Measurements from ENCODE around the gene TSPAN7. TPM values are rescaled to one million over a fixed set of nuclear protein-coding genes. Genes with fewer than 3 reads are reported as not detected.

Gene TSPAN7
- total RNA-seq, 1 donor from 2014 or later: 38.5 TPM

GRCh38 chrX:38612281-38612680, 50.9 kb downstream of the TSPAN7 start:
- intact Hi-C loops (cut with DNase I): no loop called here
- Histone ChIP-seq H3K9me3 (no peaks in the 10 kb centered on the region), H3K4me3 (no peak overlapping the region), H3K36me3 (no peaks in the 10 kb centered on the region), H3K27ac (no peak overlapping the region), H3K27me3 (no peaks in the 10 kb centered on the region), H3K4me1 (no peaks in the 10 kb centered on the region)
- no peak for DNase-seq (ENCODE audit: extremely low spot score in 2 of 2)
- TF ChIP-seq CTCF (IDR thresholded peaks at IDR 0.05) (no peak), POLR2A (IDR thresholded peaks at IDR 0.05) (no peak), POLR2AphosphoS5 (IDR thresholded peaks at IDR 0.05; ENCODE audit: insufficient read depth in 1 of 2, low read depth in 1 of 2) (no peak)

GRCh38 chrX:38614485-38614884, 53.1 kb downstream of the TSPAN7 start:
- Histone ChIP-seq H3K27me3 (no peaks in the 10 kb centered on the region), H3K4me3 (no peak overlapping the region), H3K27ac (no peak overlapping the region), H3K36me3 (no peaks in the 10 kb centered on the region), H3K4me1 (no peaks in the 10 kb centered on the region), H3K9me3 (no peaks in the 10 kb centered on the region)
- intact Hi-C loops (cut with DNase I): no loop called here
- DNase-seq (ENCODE audit: extremely low spot score in 2 of 2): no peak
- no peak for TF ChIP-seq POLR2A (IDR thresholded peaks at IDR 0.05)
- TF ChIP-seq CTCF (IDR thresholded peaks at IDR 0.05): no peak
- TF ChIP-seq POLR2AphosphoS5 (IDR thresholded peaks at IDR 0.05; ENCODE audit: insufficient read depth in 1 of 2, low read depth in 1 of 2): no peak

GRCh38 chrX:38616904-38617303, 55.6 kb downstream of the TSPAN7 start:
- Histone ChIP-seq H3K4me1 (no peaks in the 10 kb centered on the region), H3K9me3 (no peaks in the 10 kb centered on the region), H3K36me3 (no peaks in the 10 kb centered on the region), H3K27ac (no peak overlapping the region), H3K4me3 (no peak overlapping the region), H3K27me3 (no peaks in the 10 kb centered on the region)
- intact Hi-C loops (cut with DNase I): no loop called here
- no peak for TF ChIP-seq CTCF (IDR thresholded peaks at IDR 0.05)
- TF ChIP-seq POLR2AphosphoS5 (IDR thresholded peaks at IDR 0.05; ENCODE audit: insufficient read depth in 1 of 2, low read depth in 1 of 2): no peak
- DNase-seq (ENCODE audit: extremely low spot score in 2 of 2): no peak

- DNase-seq (ENCODE audit: extremely low spot score in 2 of 2): no peak
- Histone ChIP-seq H3K36me3 (no peaks in the 10 kb centered on the region), H3K4me3 (no peak overlapping the region), H3K9me3 (no peaks in the 10 kb centered on the region), H3K27ac (no peak overlapping the region), H3K4me1 (no peaks in the 10 kb centered on the region), H3K27me3 (no peaks in the 10 kb centered on the region)
- intact Hi-C loops (cut with DNase I): no loop called here
- TF ChIP-seq POLR2AphosphoS5 (IDR thresholded peaks at IDR 0.05; ENCODE audit: insufficient read depth in 1 of 2, low read depth in 1 of 2) (no peak), POLR2A (IDR thresholded peaks at IDR 0.05) (no peak), CTCF (IDR thresholded peaks at IDR 0.05) (no peak)
These were observed 56.8 kb downstream of the TSPAN7 start for GRCh38 chrX:38618180-38618579.

- H3K4me3 ChIP-seq: no peak overlapping the region
- no peaks in the 10 kb centered on the region for H3K9me3 ChIP-seq
- H3K36me3 ChIP-seq: no peaks in the 10 kb centered on the region
- H3K27ac ChIP-seq: no peak overlapping the region
- intact Hi-C loops (cut with DNase I): no loop called here
- H3K4me1 ChIP-seq: no peaks in the 10 kb centered on the region
- no peak for TF ChIP-seq POLR2AphosphoS5 (IDR thresholded peaks at IDR 0.05; ENCODE audit: insufficient read depth in 1 of 2, low read depth in 1 of 2)
- TF ChIP-seq CTCF (IDR thresholded peaks at IDR 0.05): no peak
- no peak for TF ChIP-seq POLR2A (IDR thresholded peaks at IDR 0.05)
- H3K27me3 ChIP-seq: no peaks in the 10 kb centered on the region
- DNase-seq (ENCODE audit: extremely low spot score in 2 of 2): no peak
These were observed 59.3 kb downstream of the TSPAN7 start for GRCh38 chrX:38620623-38621022.

All from vagina (tissue), 2 donors.